WTC11 (cell line): ENCODE results near the gene GNAI1. TPM values are rescaled to one million over a fixed set of nuclear protein-coding genes. Genes with fewer than 3 reads are reported as not detected.

Experiments
- ATAC-seq: fragments of 200-7000 bp; cut with Tn5 transposase; 2 replicates; pipeline ENCODE4 v1.10.0; 2021; ENCODE audit warnings: mild to moderate bottlenecking, moderate library complexity
- CTCF ChIA-PET: fragments of 300-600 bp; sonication (Branson Sonifier 250); formaldehyde crosslinking; loops from one replicate; lab custom pipeline; 2021; ENCODE audit warnings: antibody characterized with exemption; lab: Charles Lee
- POLR2A ChIA-PET: fragments of 350-600 bp; sonication (Branson Sonifier 250); formaldehyde crosslinking; loops from one replicate; lab custom pipeline; 2021; ENCODE audit warnings: antibody characterized with exemption; lab: Charles Lee
- DNase-seq: peaks from one replicate; pipeline ENCODE4 v3.0.0; 2021; ENCODE audit warnings: low spot score
- H3K27ac Mint-ChIP-seq: 2 replicates; pipeline ENCODE4 v1.8.0; 2021; ENCODE audit warnings: mixed read lengths
- H3K27me3 Mint-ChIP-seq: 2 replicates; pipeline ENCODE4 v1.8.0; 2021; ENCODE audit warnings: low read depth, mild to moderate bottlenecking, moderate library complexity, mixed read lengths
- H3K36me3 Mint-ChIP-seq: 2 replicates; pipeline ENCODE4 v1.8.0; 2021; ENCODE audit warnings: mixed read lengths
- H3K4me1 Mint-ChIP-seq: 2 replicates; pipeline ENCODE4 v1.8.0; 2022; ENCODE audit warnings: mixed read lengths
- H3K4me3 Mint-ChIP-seq: 2 replicates; pipeline ENCODE4 v1.8.0; 2021; ENCODE audit warnings: mild to moderate bottlenecking, moderate library complexity, mixed read lengths
- H3K9me3 Mint-ChIP-seq: 2 replicates; pipeline ENCODE4 v1.8.0; 2021; ENCODE audit warnings: mixed read lengths
- ARID4B ChIP-seq: sonication (generic); formaldehyde crosslinking; IDR thresholded peaks from 2 replicates; pipeline ENCODE4 v1.8.0; 2023; ENCODE audit warnings: missing genetic modification reagents, mild to moderate bottlenecking, borderline replicate concordance
- ATF1 ChIP-seq: sonication (generic); formaldehyde crosslinking; IDR thresholded peaks from 2 replicates; pipeline ENCODE4 v1.8.1; 2023; ENCODE audit warnings: mild to moderate bottlenecking, moderate library complexity, missing genetic modification reagents
- CBFB ChIP-seq: sonication (generic); formaldehyde crosslinking; IDR thresholded peaks from 2 replicates; pipeline ENCODE4 v1.8.1; 2022; ENCODE audit warnings: mild to moderate bottlenecking, low read depth, missing genetic modification reagents
- EMX1 ChIP-seq: fragments of 250-450 bp; sonication (Bioruptor Pico); IDR thresholded peaks from 2 replicates; pipeline ENCODE4 v1.8.0; 2021; ENCODE audit warnings: mild to moderate bottlenecking
- GABPB1 ChIP-seq: sonication (generic); formaldehyde crosslinking; IDR thresholded peaks from 2 replicates; pipeline ENCODE4 v1.8.1; 2023; ENCODE audit warnings: mild to moderate bottlenecking, missing genetic modification reagents
- HMGA2 ChIP-seq: fragments of 250-450 bp; sonication (Bioruptor Pico); IDR thresholded peaks from 2 replicates; pipeline ENCODE4 v1.4.0; 2021; ENCODE audit warnings: mild to moderate bottlenecking, moderate library complexity
- KAT7 ChIP-seq: sonication (generic); formaldehyde crosslinking; IDR thresholded peaks from 2 replicates; pipeline ENCODE4 v1.8.1; 2023; ENCODE audit warnings: missing genetic modification reagents, mild to moderate bottlenecking, borderline replicate concordance
- MLX ChIP-seq: sonication (generic); formaldehyde crosslinking; IDR thresholded peaks from 2 replicates; pipeline ENCODE4 v1.8.1; 2023; ENCODE audit warnings: mild to moderate bottlenecking, missing genetic modification reagents, moderate library complexity
- MXD4 ChIP-seq: fragments of 250-450 bp; sonication (Bioruptor Pico); IDR thresholded peaks from 2 replicates; pipeline ENCODE4 v1.8.0; 2021; ENCODE audit warnings: mild to moderate bottlenecking, moderate library complexity, borderline replicate concordance
- NFATC4 ChIP-seq: fragments of 250-450 bp; sonication (Bioruptor Pico); IDR thresholded peaks from 2 replicates; pipeline ENCODE4 v1.9.0; 2021; ENCODE audit warnings: mild to moderate bottlenecking
- NR3C1 ChIP-seq: sonication (generic); formaldehyde crosslinking; conservative IDR thresholded peaks from 2 replicates; pipeline ENCODE4 v1.8.1; 2023; ENCODE audit warnings: low read depth, mild to moderate bottlenecking, missing genetic modification reagents
- PREB ChIP-seq: sonication (generic); formaldehyde crosslinking; IDR thresholded peaks from 2 replicates; pipeline ENCODE4 v1.8.1; 2022; ENCODE audit warnings: mild to moderate bottlenecking, missing genetic modification reagents, moderate library complexity, borderline replicate concordance
- PRRX2 ChIP-seq: fragments of 250-450 bp; sonication (Bioruptor Pico); IDR thresholded peaks from 2 replicates; pipeline ENCODE4 v1.8.0; 2021; ENCODE audit warnings: mild to moderate bottlenecking
- RELA ChIP-seq: sonication (generic); formaldehyde crosslinking; IDR thresholded peaks from 2 replicates; pipeline ENCODE4 v1.8.1; 2022; ENCODE audit warnings: missing genetic modification reagents, mild to moderate bottlenecking, borderline replicate concordance
- RORB ChIP-seq: fragments of 250-450 bp; sonication (Bioruptor Pico); IDR thresholded peaks from 2 replicates; pipeline ENCODE4 v1.9.0; 2021; ENCODE audit warnings: mild to moderate bottlenecking
- TEAD4 ChIP-seq: sonication (generic); formaldehyde crosslinking; IDR thresholded peaks from 2 replicates; pipeline ENCODE4 v1.8.0; 2022; ENCODE audit warnings: mild to moderate bottlenecking, missing genetic modification reagents
- USF1 ChIP-seq: sonication (generic); formaldehyde crosslinking; IDR thresholded peaks from 2 replicates; pipeline ENCODE4 v1.8.0; 2022; ENCODE audit warnings: mild to moderate bottlenecking, missing genetic modification reagents
- ZNF121 ChIP-seq: sonication (generic); formaldehyde crosslinking; IDR thresholded peaks from 2 replicates; pipeline ENCODE4 v1.8.0; 2023; ENCODE audit warnings: missing genetic modification reagents
- ZNF317 ChIP-seq: sonication (generic); formaldehyde crosslinking; IDR thresholded peaks from 2 replicates; pipeline ENCODE4 v1.8.1; 2023; ENCODE audit warnings: low read depth, mild to moderate bottlenecking, moderate library complexity, missing genetic modification reagents, borderline replicate concordance
- total RNA-seq: library from RNA; stranded (reverse); gene quantifications from 3 replicates; pipeline ENCODE4 v1.2.3, GENCODE V29; 2021
- TF ChIP-seq, protein P1 (sequence below): sonication (generic); formaldehyde crosslinking; IDR thresholded peaks from 2 replicates; pipeline ENCODE4 v1.8.1; 2022; ENCODE audit warnings: low read depth, missing genetic modification reagents, borderline replicate concordance
- TF ChIP-seq, protein P2 (sequence below): fragments of 250-450 bp; sonication (Bioruptor Pico); IDR thresholded peaks from 2 replicates; pipeline ENCODE4 v1.9.0; 2021; ENCODE audit warnings: moderate library complexity, mild to moderate bottlenecking, inconsistent platforms, borderline replicate concordance
- TF ChIP-seq, protein P3 (sequence below): fragments of 250-450 bp; sonication (Bioruptor Pico); IDR thresholded peaks from 2 replicates; pipeline ENCODE4 v1.9.0; 2021; ENCODE audit warnings: mild to moderate bottlenecking

The GNAI1 gene
- total RNA-seq, 1 experiment from 2014 or later, result 26.7 TPM

DNA sequence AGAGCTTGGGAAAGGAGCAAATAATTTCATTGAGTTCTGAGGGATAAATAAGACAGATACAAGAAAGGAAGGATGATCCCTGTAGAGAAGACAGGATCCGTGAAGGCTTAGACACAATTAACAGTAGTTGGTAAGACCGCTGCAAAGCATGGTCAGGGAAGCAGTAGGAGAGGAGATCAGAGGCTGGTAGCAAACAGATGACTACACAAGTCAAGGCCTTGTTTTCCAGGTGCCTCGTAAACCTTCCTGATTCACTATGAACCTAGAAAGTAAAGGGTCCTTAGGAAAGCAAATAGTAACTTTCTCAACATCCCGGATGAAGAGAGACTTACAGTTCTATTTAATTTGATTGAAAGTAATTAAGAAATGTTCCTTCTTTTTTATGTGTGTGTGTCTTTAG is 118.6 kb downstream of the GNAI1 start:
- no peak for ATAC-seq
- DNase-seq, result no peak
- ChIA-PET CTCF (no interaction called here), POLR2A (no interaction called here)
- no peaks in the 10 kb centered on the region for H3K27me3 Mint-ChIP-seq
- no peaks in the 10 kb centered on the region for H3K36me3 Mint-ChIP-seq
- TF ChIP-seq, protein P1, sequence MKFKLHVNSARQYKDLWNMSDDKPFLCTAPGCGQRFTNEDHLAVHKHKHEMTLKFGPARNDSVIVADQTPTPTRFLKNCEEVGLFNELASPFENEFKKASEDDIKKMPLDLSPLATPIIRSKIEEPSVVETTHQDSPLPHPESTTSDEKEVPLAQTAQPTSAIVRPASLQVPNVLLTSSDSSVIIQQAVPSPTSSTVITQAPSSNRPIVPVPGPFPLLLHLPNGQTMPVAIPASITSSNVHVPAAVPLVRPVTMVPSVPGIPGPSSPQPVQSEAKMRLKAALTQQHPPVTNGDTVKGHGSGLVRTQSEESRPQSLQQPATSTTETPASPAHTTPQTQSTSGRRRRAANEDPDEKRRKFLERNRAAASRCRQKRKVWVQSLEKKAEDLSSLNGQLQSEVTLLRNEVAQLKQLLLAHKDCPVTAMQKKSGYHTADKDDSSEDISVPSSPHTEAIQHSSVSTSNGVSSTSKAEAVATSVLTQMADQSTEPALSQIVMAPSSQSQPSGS, result no peak
- no peak for TF ChIP-seq CBFB (CRISPR knock-in tag)
- TF ChIP-seq MLX, result no peak
- no peak for TF ChIP-seq GABPB1 (CRISPR knock-in tag)
- TF ChIP-seq EMX1 (CRISPR knock-in tag), result no peak
- TF ChIP-seq TEAD4 (CRISPR knock-in tag), result no peak
- TF ChIP-seq NR3C1 (CRISPR knock-in tag), result no peak
- TF ChIP-seq HMGA2 (CRISPR knock-in tag), result no peak
- no peak for TF ChIP-seq PREB
- no peak for TF ChIP-seq MXD4 (CRISPR knock-in tag)
- TF ChIP-seq ZNF121, result no peak
- TF ChIP-seq, protein P2, sequence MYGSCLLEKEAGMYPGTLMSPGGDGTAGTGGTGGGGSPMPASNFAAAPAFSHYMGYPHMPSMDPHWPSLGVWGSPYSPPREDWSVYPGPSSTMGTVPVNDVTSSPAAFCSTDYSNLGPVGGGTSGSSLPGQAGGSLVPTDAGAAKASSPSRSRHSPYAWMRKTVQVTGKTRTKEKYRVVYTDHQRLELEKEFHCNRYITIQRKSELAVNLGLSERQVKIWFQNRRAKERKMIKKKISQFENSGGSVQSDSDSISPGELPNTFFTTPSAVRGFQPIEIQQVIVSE, result no peak
- no peak for TF ChIP-seq RORB (CRISPR knock-in tag)
- TF ChIP-seq USF1 (CRISPR knock-in tag), result no peak
- no peak for TF ChIP-seq NFATC4 (CRISPR knock-in tag)
- no peak for TF ChIP-seq PRRX2 (CRISPR knock-in tag)
- TF ChIP-seq, protein P3, sequence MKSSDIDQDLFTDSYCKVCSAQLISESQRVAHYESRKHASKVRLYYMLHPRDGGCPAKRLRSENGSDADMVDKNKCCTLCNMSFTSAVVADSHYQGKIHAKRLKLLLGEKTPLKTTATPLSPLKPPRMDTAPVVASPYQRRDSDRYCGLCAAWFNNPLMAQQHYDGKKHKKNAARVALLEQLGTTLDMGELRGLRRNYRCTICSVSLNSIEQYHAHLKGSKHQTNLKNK (CRISPR knock-in tag), result no peak
- TF ChIP-seq ARID4B (CRISPR knock-in tag), result no peak
- TF ChIP-seq, all 79 proteins: peak for 0
- H3K9me3 Mint-ChIP-seq, result peaks cover 6% of the 10 kb centered on the region; the same call in 1 of the 2 replicates
- H3K4me3 Mint-ChIP-seq, result no peak overlapping the region
- H3K27ac Mint-ChIP-seq, result no peak overlapping the region
- no peaks in the 10 kb centered on the region for H3K4me1 Mint-ChIP-seq

DNA sequence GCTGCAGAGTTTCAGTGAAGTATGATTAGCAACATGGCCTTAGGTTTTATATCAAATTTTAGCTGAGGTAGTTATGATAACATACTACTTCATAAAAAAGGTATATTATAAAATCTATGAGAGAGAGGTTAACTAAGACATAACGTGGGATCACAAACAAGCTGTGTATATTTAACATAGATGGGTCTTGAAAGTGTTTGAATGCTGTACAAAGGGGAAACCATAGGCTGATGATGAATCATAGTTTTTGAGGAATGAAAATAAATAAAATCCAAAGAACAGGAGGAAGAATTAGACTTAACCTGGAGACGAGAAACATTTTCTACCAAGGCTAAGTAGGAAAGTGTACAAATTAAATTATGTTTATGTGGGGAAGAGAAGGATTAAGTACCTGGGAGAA is 119.0 kb downstream of the GNAI1 start:
- Mint-ChIP-seq H3K27ac (no peak overlapping the region), H3K9me3 (peaks cover 6% of the 10 kb centered on the region; the same call in 1 of the 2 replicates), H3K4me1 (no peaks in the 10 kb centered on the region), H3K27me3 (no peaks in the 10 kb centered on the region), H3K36me3 (no peaks in the 10 kb centered on the region), H3K4me3 (no peak overlapping the region)
- CTCF ChIA-PET, result no interaction called here
- ATAC-seq, result no peak
- POLR2A ChIA-PET, result no interaction called here
- DNase-seq, result no peak
- TF ChIP-seq, protein P1, result no peak
- TF ChIP-seq KAT7 (CRISPR knock-in tag), result no peak
- TF ChIP-seq RELA (CRISPR knock-in tag), result no peak
- no peak for TF ChIP-seq ATF1 (CRISPR knock-in tag)
- no peak for TF ChIP-seq ZNF317 (CRISPR knock-in tag)
